Hematopoietic multipotent progenitor cell treated with erythropoietin and hydrocortisone succinate and interleukin-3 and kit ligand, for 15 days (in vitro differentiated cells): ENCODE measurements around the gene PPFIBP2.

Source experiments
- DNase-seq: peaks from one replicate; pipeline ENCODE4 v3.0.0-alpha.2; 2015; ENCODE audit warnings: low spot score

The PPFIBP2 gene

DNA sequence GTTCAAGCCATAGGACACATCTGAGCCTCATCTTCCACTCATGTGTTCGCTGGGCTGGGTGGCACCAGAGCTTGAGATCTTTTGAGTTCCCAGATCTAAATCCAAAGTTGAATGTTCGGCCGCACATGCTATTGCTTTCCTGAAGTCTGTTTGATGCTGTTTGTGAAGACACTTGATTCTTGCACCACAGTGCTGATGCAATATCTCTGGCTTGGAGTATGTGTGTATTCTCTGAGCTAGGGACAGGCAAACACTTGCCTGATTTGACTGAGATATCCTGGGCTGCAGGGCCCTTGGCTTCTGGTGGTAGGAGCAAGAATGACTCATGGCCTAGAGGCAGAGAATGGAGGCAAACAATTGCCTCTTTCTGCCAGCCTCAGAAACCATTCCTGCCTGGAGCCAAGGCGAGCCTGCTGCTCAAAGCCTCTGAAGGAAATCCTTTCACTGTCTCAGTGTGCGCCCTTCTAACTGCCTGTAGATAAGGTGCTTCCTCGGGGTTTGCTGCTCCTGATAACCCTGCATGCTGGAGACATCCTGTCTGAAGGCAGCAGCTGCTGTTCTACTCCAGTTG, 86.5 kb downstream of the PPFIBP2 start:
- no peak for DNase-seq

DNA sequence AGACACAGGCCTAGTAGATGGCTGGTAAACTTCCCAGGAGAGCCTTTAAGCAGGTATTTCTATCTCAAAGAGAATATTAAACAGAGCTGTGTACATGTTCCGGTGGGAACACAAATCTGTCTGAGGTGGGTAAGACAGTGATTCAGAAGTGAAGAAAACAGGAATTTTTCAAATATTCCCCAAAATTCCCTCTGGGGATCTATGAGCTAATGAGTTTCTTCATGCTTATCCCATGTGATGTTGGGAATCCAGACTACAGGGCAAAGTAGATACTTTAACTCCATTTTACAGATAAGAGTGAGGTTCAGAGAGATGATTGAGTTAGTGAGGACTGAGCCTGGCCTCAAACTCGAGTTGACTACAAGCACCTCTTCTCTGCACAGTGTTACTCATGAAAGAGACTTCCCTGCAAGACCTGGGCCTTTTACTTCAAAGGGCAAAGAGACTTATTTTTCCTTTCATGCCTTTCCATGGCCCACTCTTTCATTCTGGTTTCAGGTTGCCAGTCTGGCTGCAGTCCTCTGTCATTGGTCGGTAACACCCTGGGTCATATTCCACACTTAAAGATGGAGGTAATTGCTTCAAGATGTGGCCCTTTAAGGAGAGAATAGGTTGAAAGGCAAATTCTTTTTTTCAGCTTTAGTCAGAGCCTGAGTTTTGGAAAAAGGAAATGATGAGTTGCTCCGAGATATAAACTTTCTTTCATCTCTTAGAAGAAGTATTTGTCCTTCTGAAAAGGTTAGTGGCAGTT, 89.4 kb downstream of the PPFIBP2 start:
- no peak for DNase-seq

DNA sequence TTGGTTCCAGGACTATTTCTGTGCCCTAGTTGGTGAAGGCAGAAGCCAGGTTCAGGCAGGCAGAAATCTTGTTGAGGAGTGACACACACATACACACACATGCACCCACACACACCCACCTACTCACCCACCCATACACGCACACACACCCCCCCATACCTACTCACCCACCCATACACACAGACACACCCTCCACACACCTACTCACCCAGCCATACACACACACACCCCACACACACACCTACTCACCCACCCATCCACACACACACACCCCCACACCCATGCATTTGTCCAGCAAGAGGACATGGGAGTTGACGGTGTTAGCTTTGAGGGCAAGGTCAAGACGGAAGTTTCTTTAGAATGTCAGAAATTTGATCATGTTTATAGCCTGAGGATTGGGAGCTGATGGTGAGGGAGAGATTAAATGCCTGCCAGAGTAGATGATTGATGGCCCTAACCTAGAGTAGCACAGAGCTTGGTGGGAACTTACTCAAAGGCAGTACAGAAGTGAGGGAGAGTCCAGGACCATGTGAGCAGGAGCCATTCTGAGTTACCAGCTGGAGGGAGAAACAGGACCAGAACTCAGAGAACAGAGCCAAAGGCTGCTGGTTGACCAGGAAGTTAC, 90.6 kb downstream of the PPFIBP2 start:
- DNase-seq: no peak

DNA sequence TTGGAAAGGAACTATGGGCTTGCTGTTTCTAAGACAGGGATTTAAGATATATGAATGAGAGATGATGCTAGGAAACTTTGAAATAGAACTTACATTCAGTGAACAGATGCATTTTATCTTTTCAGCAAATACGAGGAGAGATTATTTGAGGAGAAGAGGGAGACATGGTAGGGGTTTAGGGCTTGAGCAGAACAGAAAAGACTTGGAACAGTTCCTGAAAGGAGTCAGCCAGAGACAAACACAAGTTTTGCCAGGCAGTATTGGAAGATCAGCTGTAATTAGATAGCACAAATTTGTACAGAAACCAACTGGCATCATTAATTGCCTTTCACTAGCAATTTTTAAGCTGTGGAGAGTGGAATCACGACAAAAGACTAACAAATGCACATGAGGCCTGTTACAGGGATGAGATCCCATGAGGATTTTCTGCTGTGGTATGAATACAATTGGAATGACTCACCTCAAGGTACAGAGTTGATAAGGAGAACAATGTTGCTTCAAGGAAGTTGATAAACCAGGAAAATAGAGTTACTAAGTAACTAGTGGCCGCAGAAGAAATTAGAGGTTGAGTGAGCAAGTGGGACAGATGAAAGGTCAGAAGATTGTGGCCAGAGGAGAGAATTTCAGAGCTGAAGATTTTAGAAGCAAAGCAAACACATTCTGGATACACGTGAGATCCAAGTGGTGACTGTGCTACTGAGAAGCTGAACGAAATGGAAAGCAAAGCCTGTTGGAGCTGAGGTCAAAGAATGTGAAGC, 91.6 kb downstream of the PPFIBP2 start:
- no peak for DNase-seq

DNA sequence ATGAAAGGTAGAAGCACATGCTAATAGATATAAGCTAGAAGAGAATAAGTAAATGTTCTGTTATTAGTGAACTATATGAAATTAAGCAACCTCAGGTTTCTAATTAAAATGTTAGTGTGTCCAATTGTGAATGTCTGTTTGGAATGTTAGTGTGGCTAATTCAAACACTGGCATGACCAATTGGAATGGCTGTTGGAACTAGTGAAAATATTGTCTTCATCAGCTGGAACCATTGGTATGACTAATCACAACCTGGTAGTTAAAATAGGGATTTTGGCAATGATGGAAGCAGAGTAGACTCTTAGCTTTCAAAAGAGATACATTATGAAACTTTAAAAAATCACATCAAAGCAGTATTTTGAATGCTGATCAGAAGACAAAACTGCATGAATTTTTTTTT, 92.7 kb downstream of the PPFIBP2 start:
- no peak for DNase-seq

DNA sequence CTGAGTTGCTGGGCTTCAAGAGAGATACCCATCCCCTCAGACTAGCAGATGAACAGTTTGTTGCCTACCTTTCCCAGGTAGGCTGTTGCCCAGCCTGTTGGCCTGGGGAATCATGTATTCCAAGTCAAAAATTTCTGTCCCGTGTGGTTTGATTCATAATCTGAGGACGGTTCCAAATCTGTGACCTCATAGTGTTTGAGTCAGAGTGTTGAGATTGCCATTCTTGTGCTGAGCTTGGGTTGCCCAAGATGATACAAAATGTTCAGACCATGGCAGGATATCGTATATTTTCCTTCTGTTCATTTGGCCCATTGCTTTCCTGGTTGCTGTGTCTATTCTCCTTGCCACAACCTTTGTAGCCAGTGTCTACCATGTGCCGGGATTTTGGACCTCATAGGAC, 95.2 kb downstream of the PPFIBP2 start:
- no peak for DNase-seq

DNA sequence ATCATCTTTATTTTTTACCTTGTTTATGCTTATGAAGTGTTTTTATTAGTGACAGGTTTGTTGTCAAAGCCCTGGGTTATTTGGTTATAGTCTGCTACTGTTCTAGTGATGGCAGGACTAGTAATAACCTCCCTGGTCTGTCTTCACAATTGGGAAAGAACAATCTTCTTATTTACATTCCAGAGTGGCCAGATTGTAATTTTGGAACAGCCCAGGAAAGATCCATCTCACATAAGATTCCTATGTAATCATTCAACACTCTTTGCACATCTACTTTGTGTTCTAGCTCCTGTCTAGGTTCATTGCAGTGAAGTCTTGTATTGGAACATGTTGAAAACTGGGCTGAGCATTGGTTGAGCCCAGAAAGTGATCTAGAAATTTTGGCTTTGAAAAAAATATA, 95.7 kb downstream of the PPFIBP2 start:
- DNase-seq: no peak

DNA sequence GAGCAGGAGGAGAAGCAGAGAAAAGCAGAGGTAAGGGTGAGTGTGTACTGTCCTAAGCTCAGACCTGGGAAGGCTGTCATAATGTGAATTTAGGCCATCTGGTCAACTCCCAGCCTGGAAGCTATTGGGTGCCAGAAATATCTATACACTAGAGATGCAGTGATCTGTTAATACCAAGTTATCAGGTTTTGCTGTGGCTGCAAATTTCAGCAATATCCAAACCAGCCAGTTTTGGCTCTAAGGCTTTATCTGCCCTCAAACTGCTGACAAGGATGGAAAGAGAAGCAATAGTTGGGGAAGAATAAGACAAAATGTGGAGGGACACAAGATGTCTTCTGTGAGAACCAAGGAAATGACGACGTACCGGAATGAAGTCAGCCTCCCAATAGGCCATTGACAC, 96.6 kb downstream of the PPFIBP2 start:
- no peak for DNase-seq

DNA sequence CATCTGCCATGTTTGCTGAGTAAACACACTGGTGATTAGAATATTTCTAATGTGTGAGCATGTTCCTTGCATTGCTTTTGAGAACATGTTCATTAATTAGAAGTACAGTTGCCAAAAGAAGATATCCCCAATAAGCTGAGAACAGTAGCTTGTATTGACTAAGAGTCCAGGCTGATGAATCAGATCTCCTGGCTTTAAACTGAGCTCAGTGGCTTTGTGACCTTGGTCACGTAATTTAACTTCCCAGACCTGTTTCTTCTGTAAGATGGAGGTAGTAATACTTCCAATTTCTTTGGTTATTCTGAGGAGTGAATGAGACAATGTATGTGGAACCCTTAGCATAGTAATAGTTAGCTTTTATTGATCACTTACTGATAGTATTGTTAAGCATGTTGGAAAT, 97.6 kb downstream of the PPFIBP2 start:
- DNase-seq: no peak

DNA sequence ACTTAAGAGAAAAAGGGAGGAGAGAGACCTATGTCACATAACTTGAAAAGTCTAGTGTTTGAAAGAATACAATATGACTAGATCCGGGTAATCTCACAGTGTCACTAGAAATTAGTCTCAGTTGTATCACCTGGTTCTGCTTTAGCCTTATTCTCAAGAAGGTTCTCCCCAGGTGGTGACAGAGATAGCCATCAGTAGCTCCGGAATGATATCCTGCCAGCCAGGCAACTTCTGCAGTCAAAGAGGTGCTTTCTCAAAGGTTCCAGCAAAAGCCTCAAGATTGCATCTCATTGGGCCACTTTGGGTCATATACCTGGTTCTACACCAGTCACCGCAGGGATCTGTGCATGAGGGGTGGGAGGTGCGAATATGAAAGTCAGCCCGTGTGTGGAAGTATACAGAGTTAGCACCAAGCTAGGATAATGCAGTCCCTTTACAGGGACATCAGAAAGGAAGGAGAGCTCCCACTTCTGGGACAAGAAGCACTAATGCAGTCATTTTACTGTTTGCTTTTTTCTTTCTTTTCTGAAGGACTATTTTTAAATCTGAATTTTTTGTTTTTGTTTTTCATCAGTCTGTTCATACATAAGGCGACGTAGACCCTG, 98.4 kb downstream of the PPFIBP2 start:
- no peak for DNase-seq

DNA sequence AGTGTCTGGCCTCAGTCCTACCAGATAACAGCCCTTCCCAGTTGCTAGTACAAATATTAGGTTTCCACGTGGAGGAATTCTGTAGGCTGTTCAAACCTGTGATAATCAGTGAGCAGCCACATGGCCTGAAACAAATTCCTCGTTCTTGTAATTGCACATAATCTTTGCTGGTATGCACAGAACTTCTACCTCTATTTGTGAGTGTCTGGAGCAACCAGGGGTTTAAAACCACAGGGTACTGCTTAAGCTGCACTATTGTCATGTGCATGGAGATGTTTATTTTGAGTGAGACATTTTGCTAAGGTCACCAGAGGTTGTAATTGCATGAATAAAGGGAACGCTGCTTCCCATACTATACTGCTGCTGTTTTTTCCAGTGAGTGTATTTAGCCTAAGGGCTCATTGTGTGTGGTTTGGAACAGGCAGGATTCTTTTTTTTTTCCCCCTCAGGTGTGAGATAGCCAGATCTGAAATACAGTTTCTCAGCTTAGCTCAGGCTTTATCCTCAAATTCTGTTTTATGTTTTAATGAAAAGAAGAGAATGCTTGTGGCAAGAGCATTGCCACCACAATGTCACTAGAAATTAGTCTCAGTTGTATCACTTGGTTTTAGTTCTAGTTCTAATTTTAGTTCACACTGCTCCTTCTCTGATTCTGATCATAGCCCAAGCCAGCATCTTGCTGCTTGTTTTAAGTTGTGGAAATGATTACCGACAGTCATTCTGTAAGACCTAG, 99.0 kb downstream of the PPFIBP2 start:
- no peak for DNase-seq

DNA sequence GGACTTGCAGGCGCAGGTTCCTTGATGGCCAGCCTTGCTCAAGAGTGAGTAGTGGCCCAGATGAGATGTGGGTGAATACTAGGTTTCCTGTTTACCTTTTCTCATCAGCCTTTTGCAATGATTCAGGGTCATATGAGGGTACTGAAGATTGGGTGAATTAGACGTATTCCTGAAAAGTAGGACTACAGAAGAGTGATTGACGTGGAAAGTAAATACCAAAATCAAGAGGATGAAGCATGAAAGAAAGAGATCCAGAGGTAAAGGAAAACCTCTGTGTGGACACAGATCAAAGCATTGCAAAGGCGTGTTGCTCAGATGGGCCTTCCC, 99.6 kb downstream of the PPFIBP2 start:
- no peak for DNase-seq

DNA sequence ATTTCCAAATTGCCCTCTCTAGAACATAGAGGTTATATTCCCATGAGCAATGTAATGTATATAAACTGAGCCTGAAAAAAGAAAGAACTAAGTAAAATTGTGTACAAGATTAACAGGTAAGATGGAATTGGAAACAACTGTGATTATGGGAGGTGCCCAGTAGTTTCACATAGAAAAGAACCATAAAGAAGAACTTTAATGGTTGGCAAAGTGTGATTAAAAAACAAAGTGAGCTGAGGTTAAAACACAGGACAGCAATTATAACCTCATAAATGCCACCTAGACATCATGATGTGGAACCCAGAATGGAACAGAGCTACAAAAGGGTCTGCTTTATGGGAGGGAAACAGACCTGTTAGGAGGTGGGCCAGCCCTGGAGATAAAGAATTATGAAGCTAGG, 100.9 kb downstream of the PPFIBP2 start:
- no peak for DNase-seq

DNA sequence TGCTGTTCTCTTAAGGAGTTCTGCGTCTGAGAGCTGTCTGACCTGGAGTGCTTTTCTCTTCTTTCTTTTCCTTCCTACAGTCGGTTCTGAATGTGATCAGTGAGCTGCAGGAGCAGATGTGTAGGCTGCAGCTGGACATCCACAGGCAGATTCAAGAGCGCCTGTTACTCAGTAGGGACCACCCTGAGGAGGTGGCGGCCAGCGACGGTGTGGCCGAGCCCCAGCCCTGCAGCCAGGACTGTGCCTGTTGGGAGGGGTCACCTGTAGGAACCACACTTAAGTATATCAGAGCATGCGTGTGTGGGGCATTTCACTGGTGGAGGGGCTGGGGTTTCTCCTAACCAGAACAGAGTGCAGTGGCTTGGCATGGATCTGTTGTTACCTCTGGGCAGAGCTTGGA, 103.2 kb downstream of the PPFIBP2 start:
- no peak for DNase-seq

DNA sequence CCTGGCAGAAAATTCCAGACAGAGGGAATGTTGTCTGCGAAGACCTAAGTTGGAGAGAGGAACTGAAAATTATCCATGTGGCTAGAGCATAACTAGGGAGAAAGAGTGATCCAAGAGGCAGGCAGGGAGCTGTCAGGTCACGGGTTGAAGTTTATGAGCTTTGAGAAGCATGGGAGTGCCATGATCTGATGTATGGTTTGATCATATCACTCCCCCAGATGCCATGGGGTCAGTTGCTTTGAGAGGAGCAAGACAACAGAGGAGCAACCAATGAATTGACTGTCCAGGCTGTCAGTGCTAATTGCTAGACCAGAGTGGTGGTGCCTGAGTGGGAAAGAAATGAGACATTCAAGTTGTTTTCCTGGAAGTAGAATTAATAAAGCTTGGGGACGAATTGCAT, 105.5 kb downstream of the PPFIBP2 start:
- no peak for DNase-seq

DNA sequence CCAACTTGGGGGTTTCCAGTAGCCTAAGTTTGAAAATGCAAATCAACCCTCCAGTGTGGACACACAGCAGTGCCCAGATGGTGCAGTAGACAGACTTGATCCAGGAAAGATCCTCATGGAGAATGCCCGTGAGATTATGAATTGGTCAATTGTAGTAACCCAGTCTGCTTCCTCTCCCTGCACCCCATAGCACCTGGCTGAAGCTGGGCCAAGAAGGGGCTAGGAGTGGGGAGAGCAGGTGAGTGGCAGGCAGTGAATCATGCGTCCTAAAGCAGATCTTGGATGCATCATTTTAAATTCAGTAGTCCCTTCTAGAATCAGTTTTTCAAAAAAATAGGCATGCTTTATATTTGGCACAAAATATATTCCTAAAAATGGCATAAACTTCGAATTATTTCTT, 107.3 kb downstream of the PPFIBP2 start:
- DNase-seq: no peak

DNA sequence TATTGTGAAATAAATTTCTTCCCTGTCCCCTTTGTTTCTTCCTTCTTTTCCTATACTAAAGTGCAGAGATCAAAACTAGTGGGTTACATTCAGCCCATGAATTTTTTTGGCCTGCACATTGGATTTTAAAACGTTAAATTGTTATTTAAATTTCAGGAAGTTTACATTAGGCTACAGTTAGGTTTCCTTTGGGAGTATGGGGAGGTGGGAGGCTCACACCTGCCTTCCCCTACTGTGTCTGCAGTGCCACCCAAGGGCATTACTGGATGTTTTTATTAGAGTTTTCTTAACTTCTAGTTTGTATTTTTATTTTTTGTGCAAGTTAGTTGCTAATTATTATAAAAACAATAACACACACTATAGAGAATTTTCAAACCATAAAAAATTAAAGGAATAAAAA, 107.8 kb downstream of the PPFIBP2 start:
- DNase-seq: no peak

DNA sequence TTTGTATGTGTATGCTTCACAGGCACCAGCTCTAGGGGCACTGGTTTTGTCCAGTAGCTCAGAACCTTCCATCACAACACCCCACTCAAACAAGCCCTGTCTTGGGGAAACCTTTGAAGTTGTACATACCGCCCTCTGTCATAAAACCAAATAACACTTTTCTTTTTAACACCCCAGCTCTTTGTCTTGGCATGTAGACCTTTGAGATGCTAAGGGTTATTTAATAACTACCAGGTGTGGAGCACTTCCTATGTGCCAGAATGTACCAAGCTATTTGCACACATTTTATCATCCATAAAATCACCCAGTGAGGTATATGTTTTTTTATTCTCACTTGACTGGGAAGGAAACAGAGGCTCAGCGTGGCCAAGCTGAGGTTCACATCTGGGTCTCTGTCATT, 108.9 kb downstream of the PPFIBP2 start:
- no peak for DNase-seq

DNA sequence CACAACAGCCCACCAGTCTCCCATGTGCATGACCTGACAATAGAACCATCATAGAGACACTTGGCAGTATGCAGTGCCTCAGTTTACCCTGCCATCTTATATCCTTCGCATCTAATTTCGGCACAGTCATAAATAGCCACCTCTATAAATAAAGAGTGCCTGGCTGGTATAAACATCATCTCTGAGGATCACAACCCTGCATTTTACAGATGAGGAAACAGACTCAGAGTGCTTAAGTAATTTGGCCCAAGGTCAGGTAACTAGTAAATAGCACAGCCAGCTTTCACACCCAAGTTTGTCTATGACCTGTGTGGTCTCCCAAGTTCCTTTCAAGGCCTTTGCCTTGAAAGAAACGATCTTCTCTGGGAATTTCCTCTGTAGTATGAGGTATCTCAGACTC, 114.9 kb downstream of the PPFIBP2 start:
- no peak for DNase-seq

DNA sequence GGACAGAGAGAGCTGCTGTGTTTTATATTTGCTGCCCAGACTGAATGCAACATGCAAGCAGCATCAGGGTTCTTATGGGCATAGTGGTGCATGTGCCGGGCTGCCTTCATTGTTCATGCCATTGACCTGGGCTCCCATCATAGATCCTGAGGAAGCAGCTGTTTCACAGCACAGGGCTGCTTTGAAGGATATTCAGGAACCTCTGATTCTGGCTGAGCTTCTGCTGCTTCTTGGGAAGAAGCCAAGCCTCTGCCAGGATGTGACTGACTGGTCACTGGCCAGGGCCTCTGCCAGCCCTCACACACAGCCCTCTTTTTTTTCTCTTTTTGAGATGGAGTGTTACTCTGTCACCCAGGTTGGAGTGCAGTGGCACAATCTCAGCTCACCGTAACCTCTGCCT, 116.2 kb downstream of the PPFIBP2 start:
- DNase-seq: no peak

DNA sequence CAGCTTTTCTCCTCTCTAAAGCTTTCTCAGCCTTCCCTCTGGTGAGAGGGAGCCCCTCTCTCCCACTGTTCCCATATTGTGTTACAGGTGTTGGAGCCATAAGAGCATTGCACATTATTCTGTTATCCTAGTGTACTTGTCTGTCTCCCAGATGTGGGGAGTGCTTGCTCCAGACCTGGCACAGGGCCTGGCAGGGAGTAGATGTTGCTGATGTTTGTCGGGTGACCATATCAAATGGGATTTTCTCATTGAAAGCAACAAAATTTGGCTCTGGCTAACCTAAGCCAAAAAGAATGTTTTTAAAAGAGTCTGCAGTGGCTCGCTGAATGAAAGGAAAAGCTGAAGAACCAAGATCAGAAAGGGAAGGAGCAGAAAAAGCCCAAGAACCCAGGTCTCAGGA, 118.4 kb downstream of the PPFIBP2 start:
- no peak for DNase-seq

DNA sequence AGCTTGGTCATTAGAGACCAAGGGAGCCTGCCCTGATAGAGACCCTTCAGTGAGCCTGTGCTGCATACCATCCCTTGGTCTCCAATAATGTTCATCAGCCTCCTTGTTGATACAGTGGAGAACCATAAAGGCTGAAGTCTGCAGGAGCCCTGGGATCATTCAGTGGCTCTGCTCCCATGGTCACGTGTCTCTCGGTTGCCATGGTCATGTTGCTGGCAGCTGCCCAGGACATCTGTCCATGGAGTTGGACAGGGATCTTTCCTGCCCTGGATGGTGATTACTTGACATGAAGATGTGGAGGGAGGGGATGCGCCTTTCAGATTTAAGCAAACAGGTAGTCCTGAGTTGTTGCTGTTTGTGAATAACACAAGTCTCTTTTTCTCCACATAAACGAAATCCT, 121.3 kb downstream of the PPFIBP2 start:
- DNase-seq: no peak
